Globus pallidus (tissue), 1 donor: ENCODE results near the gene SAFB.
"Not testable (repeated sequence)": the region's sequence is repeated elsewhere in the genome, so short reads cannot be mapped to it uniquely, and the experiment has no call there.

Experiments
- DNase-seq: peaks from one replicate; pipeline ENCODE4 v3.0.0-alpha.2; 2015; ENCODE audit warnings: low spot score

The SAFB gene

GRCh38 chr19:5686326-5686646 is 63.4 kb downstream of the SAFB start:
- DNase-seq = no peak

DNA sequence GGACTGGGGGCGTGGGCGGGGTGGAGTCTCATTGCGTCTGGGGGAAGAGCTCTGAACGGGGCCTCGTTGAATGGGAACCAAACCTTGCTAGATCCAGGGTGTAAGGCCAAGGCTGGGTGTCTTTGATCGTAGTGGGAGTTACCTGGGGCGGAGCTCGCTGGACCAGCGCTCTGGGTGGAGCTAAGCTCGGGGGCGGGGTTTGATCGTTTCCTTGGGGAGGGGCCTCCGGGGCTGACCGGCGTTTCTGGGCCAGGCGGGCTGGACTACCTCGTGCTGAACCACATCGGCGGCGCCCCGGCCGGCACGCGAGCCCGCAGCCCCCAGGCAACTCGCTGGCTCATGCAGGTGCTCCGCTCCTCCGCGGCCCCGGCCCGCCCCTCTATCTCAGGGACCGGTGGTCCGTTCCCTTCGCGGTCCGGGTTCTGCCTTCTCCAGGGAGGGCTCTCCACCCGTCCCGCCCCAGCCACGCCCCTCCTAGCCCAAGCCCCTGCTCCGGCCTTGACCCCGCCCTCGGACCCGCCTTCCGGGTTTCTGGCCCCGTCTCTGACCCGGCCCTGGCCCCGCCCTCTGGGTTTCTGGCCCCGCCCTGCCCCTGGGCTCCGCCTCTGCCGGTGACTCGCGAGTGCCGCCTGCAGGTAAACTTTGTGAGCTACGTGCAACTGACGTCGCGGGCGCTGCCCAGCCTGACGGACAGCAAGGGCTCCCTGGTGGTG is 63.9 kb downstream of the SAFB start:
- DNase-seq = peak; percentile 87

GRCh38 chr19:5687360-5688198 is 64.7 kb downstream of the SAFB start:
- DNase-seq = no peak

- not testable (repeated sequence) for DNase-seq
Measured at GRCh38 chr19:5688262-5688881, 65.5 kb downstream of the SAFB start.

- peak; percentile 94 for DNase-seq
Measured at GRCh38 chr19:5690125-5690954, 67.5 kb downstream of the SAFB start, which contains the start of gene RPL36. Gene RPL36 (plus strand): TSS chr19:5690295. CDS start chr19:5690508, 213 bp downstream.

DNA sequence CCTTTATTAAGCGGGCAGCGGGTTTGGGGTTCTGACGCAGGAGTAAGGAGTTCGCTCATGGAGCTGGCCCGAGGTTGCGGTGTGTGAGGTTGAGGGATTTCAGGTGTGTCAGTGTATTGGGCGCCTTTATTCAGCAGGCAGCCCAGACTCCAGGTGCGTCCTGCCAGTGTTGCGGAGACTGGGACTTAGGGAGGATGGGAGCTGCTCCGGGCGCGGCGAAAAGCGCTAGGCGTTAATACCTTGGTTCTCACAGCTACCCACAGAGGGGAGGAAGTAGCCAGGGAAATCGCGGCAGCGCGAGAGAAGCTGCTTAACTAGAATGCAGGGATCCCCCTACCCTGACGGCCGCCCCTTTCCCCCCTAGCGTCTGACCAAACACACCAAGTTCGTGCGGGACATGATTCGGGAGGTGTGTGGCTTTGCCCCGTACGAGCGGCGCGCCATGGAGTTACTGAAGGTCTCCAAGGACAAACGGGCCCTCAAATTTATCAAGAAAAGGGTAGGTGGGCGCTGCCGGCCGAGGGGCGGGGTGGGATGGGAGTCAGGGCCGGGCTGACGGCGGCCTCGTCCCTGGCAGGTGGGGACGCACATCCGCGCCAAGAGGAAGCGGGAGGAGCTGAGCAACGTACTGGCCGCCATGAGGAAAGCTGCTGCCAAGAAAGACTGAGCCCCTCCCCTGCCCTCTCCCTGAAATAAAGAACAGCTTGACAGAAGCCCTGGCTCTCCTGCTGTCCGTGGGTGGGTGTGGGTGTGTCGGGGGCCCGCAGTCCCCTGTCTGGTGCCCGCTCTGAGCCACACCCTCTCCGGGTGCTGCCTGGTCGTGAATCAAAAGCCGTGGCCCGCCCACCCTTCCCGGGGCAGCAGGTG is 68.3 kb downstream of the SAFB start:
- DNase-seq = no peak

DNA sequence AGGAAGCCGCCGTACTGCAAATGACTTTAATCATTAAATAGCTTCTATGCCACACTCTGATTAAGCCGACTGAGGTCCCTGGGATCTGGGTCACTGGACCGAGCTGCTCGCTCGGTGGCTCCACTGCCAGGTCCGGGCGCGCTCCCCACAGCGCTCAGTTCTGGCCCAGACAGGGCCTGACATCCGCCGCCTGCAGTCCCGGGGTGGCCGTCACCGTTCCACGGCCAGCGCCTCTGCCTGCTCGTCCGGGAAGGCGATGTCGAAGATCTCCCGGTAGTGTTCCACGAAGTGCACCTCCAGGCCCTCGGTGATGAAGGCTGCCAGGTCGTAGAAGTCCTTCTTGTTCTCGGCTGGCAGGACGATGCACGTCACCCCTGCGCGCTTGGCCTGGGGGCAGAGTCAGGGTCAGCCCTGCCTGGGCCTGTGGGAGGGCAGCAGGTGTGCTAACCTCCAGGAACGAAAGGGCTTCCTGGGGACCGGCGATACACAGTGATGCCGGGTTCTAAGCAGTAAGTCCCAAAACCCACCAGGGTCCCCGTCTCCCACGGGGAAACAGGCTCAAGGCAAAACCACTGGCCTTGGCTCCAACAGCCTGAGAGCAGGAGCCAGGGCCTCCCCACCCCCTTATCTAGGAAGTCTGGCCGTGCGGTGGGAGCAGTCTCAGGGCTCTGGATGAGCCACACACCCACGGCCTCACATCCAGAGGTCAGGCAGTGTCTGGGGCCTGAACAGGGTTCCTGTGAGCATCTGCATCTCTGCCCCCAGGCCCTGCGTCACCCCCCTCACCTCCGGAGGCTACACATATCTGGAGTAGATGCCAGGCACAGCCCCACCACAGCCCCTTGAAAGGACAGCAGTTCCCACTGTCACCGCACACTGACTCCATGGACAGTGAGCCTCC is 69.2 kb downstream of the SAFB start:
- DNase-seq = no peak

GRCh38 chr19:5692723-5693194 is 69.9 kb downstream of the SAFB start:
- no peak for DNase-seq

DNA sequence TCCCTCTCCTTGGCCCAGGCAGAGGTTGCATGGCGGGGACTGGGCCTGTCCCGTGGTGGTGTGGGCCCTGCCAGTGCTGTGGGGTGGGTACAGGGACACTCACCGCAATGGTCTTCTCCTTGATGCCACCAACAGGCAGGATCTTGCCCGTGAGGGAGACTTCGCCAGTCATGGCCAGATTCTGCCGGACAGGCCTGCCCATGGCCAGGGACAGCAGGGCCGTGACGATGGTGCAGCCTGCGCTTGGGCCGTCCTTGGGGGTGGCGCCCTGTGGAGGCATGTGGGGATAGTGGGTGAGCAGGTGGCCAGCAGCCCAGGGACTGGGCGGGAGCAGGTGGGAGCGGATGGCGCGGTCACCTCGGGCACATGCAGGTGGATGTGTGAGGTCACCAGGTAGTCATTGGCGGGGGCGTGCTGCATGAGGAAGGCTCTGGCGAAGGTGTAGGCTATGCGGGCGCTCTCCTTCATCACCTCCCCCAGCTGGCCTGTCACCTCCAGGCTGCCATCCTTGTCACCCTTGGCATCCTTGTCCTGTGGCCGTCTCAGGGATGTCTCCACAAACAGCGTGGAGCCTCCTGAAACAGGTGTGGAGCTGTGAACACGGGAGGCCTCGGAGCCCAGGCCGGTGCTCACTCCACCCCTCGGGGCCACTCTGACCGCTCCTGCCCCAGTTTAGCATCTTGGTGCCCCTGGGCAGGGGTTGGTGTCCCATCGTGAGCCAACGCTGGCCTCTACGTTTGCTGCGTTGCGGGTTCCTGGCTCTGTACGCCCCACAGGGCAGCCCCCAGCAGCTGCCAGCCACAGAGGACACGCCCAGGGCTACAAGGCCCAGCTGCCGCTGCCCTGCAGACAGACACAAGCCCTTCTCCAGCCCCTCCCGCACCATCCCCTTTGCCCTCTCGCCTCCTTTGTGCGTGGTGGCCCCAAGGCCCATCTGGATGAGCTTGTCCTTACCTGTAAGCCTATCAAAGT is 70.6 kb downstream of the SAFB start:
- no peak for DNase-seq

DNA sequence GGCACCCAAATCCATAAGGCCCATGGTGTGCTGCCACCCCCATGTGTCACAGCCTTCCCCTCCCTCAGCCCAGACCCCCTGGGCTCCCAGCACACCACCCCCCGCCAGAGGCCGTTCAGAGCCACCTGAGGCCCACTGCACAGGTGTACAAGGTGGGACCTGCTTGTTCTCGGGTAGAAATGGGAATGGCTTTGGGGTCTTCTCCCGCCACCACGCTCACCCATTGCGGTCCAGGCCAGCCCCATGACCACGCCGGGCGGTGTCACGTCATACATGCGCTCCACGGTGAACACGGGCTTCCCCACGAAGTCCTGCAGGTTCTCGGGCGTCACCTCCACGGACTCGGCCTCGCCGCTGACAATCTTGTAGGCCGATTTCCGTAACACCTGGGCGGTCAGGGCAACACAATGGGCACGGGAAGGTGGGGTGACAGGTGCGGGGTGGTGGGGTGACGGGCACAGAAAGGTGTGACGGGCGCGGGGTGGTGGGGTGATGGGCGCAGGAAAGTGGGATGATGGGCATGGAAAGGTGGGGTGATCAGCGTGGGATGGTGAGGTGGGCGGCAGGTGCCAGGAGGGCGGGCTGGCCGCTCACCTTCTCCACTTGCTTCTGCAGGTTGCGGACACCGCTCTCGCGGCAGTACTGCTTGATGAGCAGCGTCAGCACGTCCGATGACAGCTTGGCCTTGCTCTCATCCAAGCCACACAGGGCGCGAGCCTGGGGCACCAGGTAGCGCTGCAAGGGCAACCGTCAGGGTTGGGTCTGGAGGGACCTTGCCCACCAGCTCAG is 71.5 kb downstream of the SAFB start:
- no peak for DNase-seq

DNA sequence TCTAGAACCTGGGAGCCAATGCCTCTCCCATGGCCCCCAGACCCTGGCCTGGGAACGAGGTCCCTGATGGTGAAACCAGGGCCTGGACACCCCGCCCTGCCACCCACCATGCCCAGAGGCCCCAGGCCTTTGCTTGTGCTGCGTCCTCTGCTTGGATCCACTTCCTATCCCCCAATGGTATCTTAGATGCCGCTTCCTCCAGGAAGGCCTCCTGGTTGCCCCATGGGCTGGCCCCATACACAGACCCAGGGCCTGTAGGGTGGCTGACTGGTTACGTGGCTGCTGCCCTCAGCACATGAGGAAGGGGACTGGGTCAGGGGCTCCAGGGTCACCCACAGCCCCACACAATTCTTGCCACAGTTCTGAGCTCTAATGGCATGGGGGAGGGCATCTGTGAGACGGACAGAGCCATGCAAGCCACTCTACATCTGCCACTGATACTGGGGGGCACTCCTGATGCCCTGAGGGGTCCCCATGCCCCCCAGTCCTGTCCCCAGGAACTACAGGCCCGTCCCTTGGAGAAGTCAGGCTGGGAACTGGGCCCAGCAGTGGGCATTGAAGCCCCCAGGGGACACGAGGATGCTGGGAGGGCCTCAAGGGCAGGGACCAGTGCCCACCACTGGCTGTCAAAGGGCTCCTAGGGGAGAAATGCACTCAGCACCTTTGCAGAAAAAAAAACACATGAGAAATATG is 72.2 kb downstream of the SAFB start:
- DNase-seq = no peak

DNA sequence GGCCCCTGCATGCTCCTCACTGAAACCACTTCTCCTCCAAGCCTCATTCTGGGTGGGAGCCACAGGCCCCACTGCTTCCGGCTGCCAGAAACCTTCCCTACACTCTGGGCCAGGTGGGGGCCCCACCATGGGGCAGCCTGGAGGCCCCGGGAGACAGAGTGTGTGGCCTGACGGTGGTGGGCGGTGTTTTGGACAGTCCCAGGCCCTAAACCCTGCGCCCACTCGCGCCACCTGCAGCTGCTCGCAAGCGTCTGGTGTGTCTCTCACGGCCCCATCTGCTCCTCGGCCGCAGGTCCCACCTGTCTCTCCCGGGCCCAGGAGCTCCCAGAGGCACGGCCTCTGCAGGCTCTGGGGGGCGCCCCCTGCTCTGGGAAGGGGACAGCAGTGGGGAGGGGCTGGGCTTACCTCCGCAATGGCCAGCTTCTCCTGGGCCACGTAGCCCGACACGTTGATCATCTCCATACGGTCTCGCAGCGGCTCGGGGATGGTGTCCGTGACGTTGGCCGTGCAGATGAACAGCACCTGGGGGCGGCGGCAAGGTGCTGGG is 72.8 kb downstream of the SAFB start:
- no peak for DNase-seq

GRCh38 chr19:5696196-5697021 is 73.5 kb downstream of the SAFB start:
- no peak for DNase-seq

GRCh38 chr19:5697022-5697889 is 74.4 kb downstream of the SAFB start:
- DNase-seq = no peak
